Measurements from ENCODE around the gene RIMBP2. TPM values are rescaled to one million over a fixed set of nuclear protein-coding genes. Genes with fewer than 3 reads are reported as not detected.

Gene RIMBP2
- polyA plus RNA-seq, 1 donor from 2014 or later: 14.6 TPM

GRCh38 chr12:130685250-130685787, 30.8 kb downstream of the RIMBP2 start:
- H3K9ac ChIP-seq (ENCODE audit: low read length): no peak overlapping the region
- no peaks in the 10 kb centered on the region for H3F3A ChIP-seq (ENCODE audit: insufficient read depth, low read length, poor library complexity, severe bottlenecking)
- no peak overlapping the region for H3K27ac ChIP-seq (ENCODE audit: low read length)
- H3K36me3 ChIP-seq (ENCODE audit: insufficient read depth, low read length): no peaks in the 10 kb centered on the region
- H3K27me3 ChIP-seq (ENCODE audit: insufficient read depth, low read depth, low read length): no peaks in the 10 kb centered on the region
- TF ChIP-seq EZH2 (IDR thresholded peaks at IDR 0.05; ENCODE audit: borderline replicate concordance, insufficient read depth, low read length, poor library complexity, severe bottlenecking): no peak
- H3K79me2 ChIP-seq (replicated peaks; ENCODE audit: insufficient read depth, low read length): no peaks in the 10 kb centered on the region
- no peak overlapping the region for H3K4me2 ChIP-seq (ENCODE audit: low read length)
- no peak overlapping the region for H3K4me3 ChIP-seq (ENCODE audit: low read length)
- no peak overlapping the region for H2AFZ ChIP-seq (ENCODE audit: low read depth, low read length)
- no peaks in the 10 kb centered on the region for H3K9me2 ChIP-seq (ENCODE audit: insufficient read depth, low read length)
- peaks cover 5% of the 10 kb centered on the region for H3K9me3 ChIP-seq (ENCODE audit: low read length)
- H4K20me1 ChIP-seq (ENCODE audit: insufficient read depth): no peaks in the 10 kb centered on the region

DNA sequence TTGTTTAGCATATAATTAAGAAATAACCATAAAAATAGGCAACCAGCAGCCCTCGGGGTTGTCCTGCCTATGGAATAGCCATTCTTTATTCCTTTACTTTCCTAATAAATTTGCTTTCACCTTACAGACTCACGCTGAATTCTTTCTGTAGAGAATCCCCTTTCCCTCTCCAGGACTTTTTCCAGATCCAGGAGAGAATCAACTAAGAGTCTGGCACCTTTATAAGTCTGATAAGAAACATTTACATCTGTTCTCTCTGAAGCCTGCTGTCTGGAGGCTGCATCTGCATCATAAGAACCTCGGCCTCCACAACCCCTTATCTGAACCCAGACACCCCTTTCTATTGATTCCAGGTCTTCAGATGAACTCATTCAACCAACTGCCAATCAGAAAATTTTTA, 32.3 kb downstream of the RIMBP2 start:
- Histone ChIP-seq H3K9me2 (ENCODE audit: insufficient read depth, low read length) (no peaks in the 10 kb centered on the region), H3K27ac (ENCODE audit: low read length) (no peak overlapping the region), H3K36me3 (ENCODE audit: insufficient read depth, low read length) (no peaks in the 10 kb centered on the region), H4K20me1 (ENCODE audit: insufficient read depth) (no peaks in the 10 kb centered on the region), H3K4me3 (ENCODE audit: low read length) (no peak overlapping the region), H3K27me3 (ENCODE audit: insufficient read depth, low read depth, low read length) (no peaks in the 10 kb centered on the region), H3K9me3 (ENCODE audit: low read length) (no peaks in the 10 kb centered on the region), H3K79me2 (replicated peaks; ENCODE audit: insufficient read depth, low read length) (no peaks in the 10 kb centered on the region), H3K9ac (ENCODE audit: low read length) (no peak overlapping the region), H3F3A (ENCODE audit: insufficient read depth, low read length, poor library complexity, severe bottlenecking) (no peaks in the 10 kb centered on the region), H3K4me2 (ENCODE audit: low read length) (no peak overlapping the region), H2AFZ (ENCODE audit: low read depth, low read length) (no peak overlapping the region)
- TF ChIP-seq SMC3 (conservative IDR thresholded peaks at IDR 0.05; ENCODE audit: poor library complexity) (no peak), EZH2 (IDR thresholded peaks at IDR 0.05; ENCODE audit: borderline replicate concordance, insufficient read depth, low read length, poor library complexity, severe bottlenecking) (no peak), RAD21 (conservative IDR thresholded peaks at IDR 0.05) (no peak), EP300 (conservative IDR thresholded peaks at IDR 0.05; ENCODE audit: poor library complexity, severe bottlenecking) (no peak), POLR2AphosphoS5 (IDR thresholded peaks at IDR 0.05) (no peak), MXI1 (conservative IDR thresholded peaks at IDR 0.05; ENCODE audit: poor library complexity, severe bottlenecking) (no peak), TAF1 (IDR thresholded peaks at IDR 0.05; ENCODE audit: low read depth) (no peak)
- TF ChIP-seq, protein P1, sequence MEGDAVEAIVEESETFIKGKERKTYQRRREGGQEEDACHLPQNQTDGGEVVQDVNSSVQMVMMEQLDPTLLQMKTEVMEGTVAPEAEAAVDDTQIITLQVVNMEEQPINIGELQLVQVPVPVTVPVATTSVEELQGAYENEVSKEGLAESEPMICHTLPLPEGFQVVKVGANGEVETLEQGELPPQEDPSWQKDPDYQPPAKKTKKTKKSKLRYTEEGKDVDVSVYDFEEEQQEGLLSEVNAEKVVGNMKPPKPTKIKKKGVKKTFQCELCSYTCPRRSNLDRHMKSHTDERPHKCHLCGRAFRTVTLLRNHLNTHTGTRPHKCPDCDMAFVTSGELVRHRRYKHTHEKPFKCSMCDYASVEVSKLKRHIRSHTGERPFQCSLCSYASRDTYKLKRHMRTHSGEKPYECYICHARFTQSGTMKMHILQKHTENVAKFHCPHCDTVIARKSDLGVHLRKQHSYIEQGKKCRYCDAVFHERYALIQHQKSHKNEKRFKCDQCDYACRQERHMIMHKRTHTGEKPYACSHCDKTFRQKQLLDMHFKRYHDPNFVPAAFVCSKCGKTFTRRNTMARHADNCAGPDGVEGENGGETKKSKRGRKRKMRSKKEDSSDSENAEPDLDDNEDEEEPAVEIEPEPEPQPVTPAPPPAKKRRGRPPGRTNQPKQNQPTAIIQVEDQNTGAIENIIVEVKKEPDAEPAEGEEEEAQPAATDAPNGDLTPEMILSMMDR (IDR thresholded peaks at IDR 0.05; ENCODE audit: poor library complexity, severe bottlenecking): no peak
- TF ChIP-seq, protein P2, sequence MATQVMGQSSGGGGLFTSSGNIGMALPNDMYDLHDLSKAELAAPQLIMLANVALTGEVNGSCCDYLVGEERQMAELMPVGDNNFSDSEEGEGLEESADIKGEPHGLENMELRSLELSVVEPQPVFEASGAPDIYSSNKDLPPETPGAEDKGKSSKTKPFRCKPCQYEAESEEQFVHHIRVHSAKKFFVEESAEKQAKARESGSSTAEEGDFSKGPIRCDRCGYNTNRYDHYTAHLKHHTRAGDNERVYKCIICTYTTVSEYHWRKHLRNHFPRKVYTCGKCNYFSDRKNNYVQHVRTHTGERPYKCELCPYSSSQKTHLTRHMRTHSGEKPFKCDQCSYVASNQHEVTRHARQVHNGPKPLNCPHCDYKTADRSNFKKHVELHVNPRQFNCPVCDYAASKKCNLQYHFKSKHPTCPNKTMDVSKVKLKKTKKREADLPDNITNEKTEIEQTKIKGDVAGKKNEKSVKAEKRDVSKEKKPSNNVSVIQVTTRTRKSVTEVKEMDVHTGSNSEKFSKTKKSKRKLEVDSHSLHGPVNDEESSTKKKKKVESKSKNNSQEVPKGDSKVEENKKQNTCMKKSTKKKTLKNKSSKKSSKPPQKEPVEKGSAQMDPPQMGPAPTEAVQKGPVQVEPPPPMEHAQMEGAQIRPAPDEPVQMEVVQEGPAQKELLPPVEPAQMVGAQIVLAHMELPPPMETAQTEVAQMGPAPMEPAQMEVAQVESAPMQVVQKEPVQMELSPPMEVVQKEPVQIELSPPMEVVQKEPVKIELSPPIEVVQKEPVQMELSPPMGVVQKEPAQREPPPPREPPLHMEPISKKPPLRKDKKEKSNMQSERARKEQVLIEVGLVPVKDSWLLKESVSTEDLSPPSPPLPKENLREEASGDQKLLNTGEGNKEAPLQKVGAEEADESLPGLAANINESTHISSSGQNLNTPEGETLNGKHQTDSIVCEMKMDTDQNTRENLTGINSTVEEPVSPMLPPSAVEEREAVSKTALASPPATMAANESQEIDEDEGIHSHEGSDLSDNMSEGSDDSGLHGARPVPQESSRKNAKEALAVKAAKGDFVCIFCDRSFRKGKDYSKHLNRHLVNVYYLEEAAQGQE (IDR thresholded peaks at IDR 0.05; ENCODE audit: borderline replicate concordance): no peak

Data from neural cell (in vitro differentiated cells).